AG04449 (cell line): ENCODE data around the gene DMD.

ENCODE experiments used
- CTCF ChIA-PET: fragments of 350-600 bp; formaldehyde crosslinking; extraction: SDS; loops from one replicate; lab custom pipeline; 2021; ENCODE audit warnings: antibody characterized with exemption; lab: Yijun Ruan, JAX
- POLR2A ChIA-PET: fragments of 400-600, 350-600 bp; formaldehyde crosslinking; extraction: SDS; loops from one replicate; lab custom pipeline; 2020; ENCODE audit warnings: antibody characterized with exemption, inconsistent platforms; lab: Yijun Ruan, JAX
- DNase-seq: peaks from one replicate; pipeline ENCODE4 v3.0.0-alpha.2; 2010; ENCODE audit warnings: low read depth, low spot score
- H3K4me3 ChIP-seq: 2 replicates; pipeline ENCODE4 v1.5.1; 2011; ENCODE audit warnings: low read depth, mild to moderate bottlenecking, control low read depth, low read length
- CTCF ChIP-seq: IDR thresholded peaks from one replicate; pipeline ENCODE4 v1.5.1; 2011; ENCODE audit warnings: mild to moderate bottlenecking, moderate library complexity, low read length, control low read depth, inconsistent platforms; ENCODE audit not compliant: insufficient read depth; ENCODE audit errors: missing control alignments

DMD gene

GRCh38 chrX:31334997-31335396 is 1876.4 kb downstream of the DMD start:
- no peak overlapping the region for H3K4me3 ChIP-seq
- ChIA-PET POLR2A (no interaction called here), CTCF (no interaction called here)
- DNase-seq, result no peak
- TF ChIP-seq CTCF, result no peak

GRCh38 chrX:31333165-31333831 is 1878.1 kb downstream of the DMD start:
- H3K4me3 ChIP-seq, result no peak overlapping the region
- peak; percentile 49 for DNase-seq
- POLR2A ChIA-PET, result interaction anchor here (0.6 kb wide), 1 partner anchor 26 kb away, joined by 4 read pairs; no protein-coding TSS in a partner anchor
- CTCF ChIA-PET, result interaction anchor here (0.8 to 0.9 kb wide), 2 partner anchors 17 to 19 kb away, joined by 3 read pairs; no protein-coding TSS in a partner anchor
- TF ChIP-seq CTCF, result no peak

- no peak overlapping the region for H3K4me3 ChIP-seq
- DNase-seq, result no peak
- ChIA-PET POLR2A (no interaction called here), CTCF (no interaction called here)
- no peak for TF ChIP-seq CTCF
Measured at GRCh38 chrX:31331928-31332327, 1879.4 kb downstream of the DMD start.

- POLR2A ChIA-PET, result interaction anchor here (0.6 kb wide), 1 partner anchor 39 kb away, joined by 3 read pairs; no protein-coding TSS in a partner anchor
- DNase-seq, result no peak
- no peak for TF ChIP-seq CTCF
- CTCF ChIA-PET, result no interaction called here
- no peak overlapping the region for H3K4me3 ChIP-seq
Measured at GRCh38 chrX:31331015-31331414, 1880.3 kb downstream of the DMD start.

- no peak for TF ChIP-seq CTCF
- ChIA-PET CTCF (no interaction called here), POLR2A (no interaction called here)
- no peak for DNase-seq
- H3K4me3 ChIP-seq, result no peak overlapping the region
Measured at GRCh38 chrX:31329298-31329697, 1882.1 kb downstream of the DMD start.

- no peak for DNase-seq
- H3K4me3 ChIP-seq, result no peak overlapping the region
- ChIA-PET CTCF (no interaction called here), POLR2A (no interaction called here)
- no peak for TF ChIP-seq CTCF
Measured at GRCh38 chrX:31323658-31324057, 1887.7 kb downstream of the DMD start.
